ENCODE results near the gene CFAP77. TPM values are rescaled to one million over a fixed set of nuclear protein-coding genes. Genes with fewer than 3 reads are reported as not detected.

The CFAP77 gene
- total and polyA plus RNA-seq, 12 donors = 0.53 to 4.3 (median 1.3) TPM

- H3K36me3 ChIP-seq = no peaks in the 10 kb centered on the region
- no peak for ATAC-seq
- no peak for DNase-seq
- no peak for TF ChIP-seq CTCF (IDR thresholded peaks at IDR 0.05)
- H3K27ac ChIP-seq = no peak overlapping the region
- H3K9me3 ChIP-seq = no peaks in the 10 kb centered on the region
- no peaks in the 10 kb centered on the region for H3K4me1 ChIP-seq
- intact Hi-C loops (cut with DNase I) = no loop called here
- H3K27me3 ChIP-seq = peaks cover 0 to 46% (median 20%) of the 10 kb centered on the region in 7 donors
- no peak overlapping the region for H3K4me3 ChIP-seq
- WGBS, 2 donors = 76 to 90% methylated on average over 1 of the region's 1 CpG
These were observed 21.0 kb downstream of the CFAP77 start for GRCh38 chr9:132430998-132431397.

GRCh38 chr9:132434881-132435280 lies 24.9 kb downstream of the CFAP77 start:
- ATAC-seq (no peak), DNase-seq (no peak)
- Histone ChIP-seq H3K4me3 (no peak overlapping the region), H3K27me3 (peaks cover 0 to 23% (median 7%) of the 10 kb centered on the region in 7 donors), H3K36me3 (no peaks in the 10 kb centered on the region), H3K9me3 (no peaks in the 10 kb centered on the region), H3K27ac (no peak overlapping the region), H3K4me1 (no peaks in the 10 kb centered on the region)
- TF ChIP-seq CTCF (IDR thresholded peaks at IDR 0.05) = no peak
- intact Hi-C loops (cut with DNase I) = no loop called here
- 67 to 72% methylated on average over 10 of the region's 10 CpGs for WGBS, 2 donors

DNA sequence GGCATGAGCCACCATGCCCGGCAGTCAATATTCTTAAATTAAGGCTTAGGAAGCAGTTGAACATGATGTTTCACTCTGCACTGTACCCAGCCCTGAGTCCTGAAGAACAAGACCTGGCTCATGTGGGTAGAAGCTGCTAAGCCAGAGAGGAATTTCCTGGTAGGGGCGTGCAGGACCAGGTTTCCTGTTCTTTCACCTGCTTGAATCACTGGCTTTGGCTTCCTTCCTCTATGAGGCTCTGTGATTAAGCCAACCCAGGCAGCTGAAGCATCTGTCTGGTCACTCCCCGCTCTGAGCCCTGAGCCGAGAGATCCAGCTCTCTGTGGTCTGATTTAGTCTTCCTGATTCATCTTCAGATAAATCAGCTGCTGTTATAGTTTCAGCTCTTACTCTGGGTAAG lies 29.1 kb downstream of the CFAP77 start:
- Histone ChIP-seq H3K4me3 (no peak overlapping the region), H3K27ac (no peak overlapping the region), H3K27me3 (peaks cover 0 to 39% (median 7%) of the 10 kb centered on the region in 7 donors), H3K9me3 (no peaks in the 10 kb centered on the region), H3K36me3 (no peaks in the 10 kb centered on the region), H3K4me1 (no peaks in the 10 kb centered on the region)
- 70 to 76% methylated on average over 4 of the region's 4 CpGs for WGBS, 2 donors
- ATAC-seq (no peak), DNase-seq (no peak)
- intact Hi-C loops (cut with DNase I) = no loop called here
- no peak for TF ChIP-seq CTCF (IDR thresholded peaks at IDR 0.05)

DNA sequence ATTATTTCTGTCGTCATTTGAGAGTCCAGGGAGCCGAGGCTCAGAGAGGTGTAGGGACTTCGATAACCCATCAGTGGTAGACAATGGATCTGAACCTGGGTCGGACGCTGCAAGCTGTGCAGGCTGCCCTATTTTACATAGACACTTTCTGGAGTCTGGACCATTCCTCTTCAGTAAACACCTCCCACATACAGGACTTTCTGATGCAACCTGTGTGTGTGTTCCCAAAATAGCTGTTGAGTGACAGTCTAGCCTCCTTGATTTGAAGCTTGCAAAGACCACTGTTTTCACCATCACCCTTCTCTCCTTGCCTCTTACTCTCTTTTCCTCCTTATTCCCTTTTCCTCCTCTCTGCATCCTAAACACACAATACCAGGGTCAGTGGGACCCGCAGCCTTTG lies 30.7 kb downstream of the CFAP77 start:
- Histone ChIP-seq H3K27ac (no peak overlapping the region), H3K27me3 (peaks cover 0 to 40% (median 12%) of the 10 kb centered on the region in 7 donors), H3K4me3 (no peak overlapping the region), H3K9me3 (no peaks in the 10 kb centered on the region), H3K4me1 (no peaks in the 10 kb centered on the region), H3K36me3 (no peaks in the 10 kb centered on the region)
- 82 to 90% methylated on average over 6 of the region's 6 CpGs for WGBS, 2 donors
- no peak for TF ChIP-seq CTCF (IDR thresholded peaks at IDR 0.05)
- ATAC-seq (no peak), DNase-seq (no peak)
- intact Hi-C loops (cut with DNase I) = no loop called here

Data from heart right ventricle (tissue), 16 donors.